GM19240 (cell line): ENCODE data around the gene TARBP1.

Source experiments
- DNase-seq: peaks from one replicate; pipeline ENCODE4 v3.0.0; 2011; ENCODE audit warnings: low spot score; ENCODE audit not compliant: insufficient read length

Gene TARBP1

GRCh38 chr1:234355782-234356510, 123.0 kb downstream of the TARBP1 start:
- no peak for DNase-seq

GRCh38 chr1:234348964-234349363, 130.0 kb downstream of the TARBP1 start:
- no peak for DNase-seq

GRCh38 chr1:234345237-234345636, 133.7 kb downstream of the TARBP1 start:
- DNase-seq: no peak

- no peak for DNase-seq
Observed at GRCh38 chr1:234342774-234343173, 136.2 kb downstream of the TARBP1 start.
